ENCODE results near the gene KIAA0586. TPM values are rescaled to one million over a fixed set of nuclear protein-coding genes. Genes with fewer than 3 reads are reported as not detected.
"Not testable (repeated sequence)": the region's sequence is repeated elsewhere in the genome, so short reads cannot be mapped to it uniquely, and the experiment has no call there.

KIAA0586 gene
- total and polyA plus RNA-seq, 2 donors (not counting 3 experiments of a cell fraction or from before 2014, with no cell fraction given), result 7.4 to 25.9 TPM

- Histone ChIP-seq H4K20me1 (replicated peaks; ENCODE audit: control insufficient read depth, extremely low read depth, insufficient read depth, low read length) (no peaks in the 10 kb centered on the region), H3K27ac (ENCODE audit: insufficient read depth, low read depth, low read length) (no peak overlapping the region), H3K4me3 (replicated peaks in 1 of 3; ENCODE audit: insufficient read depth in 1 of 3, low read depth in 1 of 3, low read length in 3 of 3) (no peak overlapping the region), H3K4me1 (ENCODE audit: control insufficient read depth, extremely low read depth, insufficient read depth, low read length) (no peaks in the 10 kb centered on the region), H3K9ac (replicated peaks; ENCODE audit: extremely low read depth, insufficient read depth, low read length) (no peak overlapping the region), H3K4me2 (ENCODE audit: insufficient read depth, low read length) (no peak overlapping the region), H3K9me1 (replicated peaks; ENCODE audit: control insufficient read depth, extremely low read depth, insufficient read depth, low read length) (no peaks in the 10 kb centered on the region), H2AFZ (ENCODE audit: low read depth, low read length) (no peak overlapping the region), H3K79me2 (ENCODE audit: control insufficient read depth, insufficient read depth, low read length) (peaks cover 36% of the 10 kb centered on the region), H3K27me3 (ENCODE audit: control insufficient read depth in 2 of 2, insufficient read depth in 2 of 2, low read length in 2 of 2) (no peaks in the 10 kb centered on the region), H3K36me3 (ENCODE audit: control insufficient read depth in 2 of 2, extremely low read depth in 1 of 2, insufficient read depth in 2 of 2, low read length in 2 of 2) (peaks cover 10 to 16% of the 10 kb centered on the region in 2 experiments), H3K9me3 (replicated peaks; ENCODE audit: control insufficient read depth, insufficient read depth, low read length) (no peaks in the 10 kb centered on the region)
- FAIRE-seq (no peak), DNase-seq (ENCODE audit: low read depth, low spot score) (no peak)
- CTCF ChIA-PET, result no interaction called here
- TF ChIP-seq MYC (IDR thresholded peaks at IDR 0.05; ENCODE audit: low read depth, low read length), result no peak
- dilution Hi-C loops (cut with MboI; ENCODE audit: extremely low pct_ligation_motif_present, low sequenced_read_pairs), result no loop called here
- no TSS peak for BruUV-seq (replicated peaks)
- intact Hi-C loops (cut with micrococcal nuclease), result no loop called here
- POLR2A ChIA-PET, result no interaction called here
Measured at GRCh38 chr14:58414845-58415244, 12.7 kb upstream of the KIAA0586 start.

- Histone ChIP-seq H3K79me2 (ENCODE audit: control insufficient read depth, insufficient read depth, low read length) (peaks cover 40% of the 10 kb centered on the region), H3K9me3 (replicated peaks; ENCODE audit: control insufficient read depth, insufficient read depth, low read length) (no peaks in the 10 kb centered on the region), H3K4me2 (ENCODE audit: insufficient read depth, low read length) (no peak overlapping the region), H3K36me3 (ENCODE audit: control insufficient read depth in 2 of 2, extremely low read depth in 1 of 2, insufficient read depth in 2 of 2, low read length in 2 of 2) (peaks cover 2 to 12% of the 10 kb centered on the region in 2 experiments), H3K4me1 (ENCODE audit: control insufficient read depth, extremely low read depth, insufficient read depth, low read length) (no peaks in the 10 kb centered on the region), H3K9ac (replicated peaks; ENCODE audit: extremely low read depth, insufficient read depth, low read length) (no peak overlapping the region), H3K4me3 (replicated peaks in 1 of 3; ENCODE audit: insufficient read depth in 1 of 3, low read depth in 1 of 3, low read length in 3 of 3) (no peak overlapping the region), H4K20me1 (replicated peaks; ENCODE audit: control insufficient read depth, extremely low read depth, insufficient read depth, low read length) (no peaks in the 10 kb centered on the region), H3K9me1 (replicated peaks; ENCODE audit: control insufficient read depth, extremely low read depth, insufficient read depth, low read length) (no peaks in the 10 kb centered on the region), H3K27ac (ENCODE audit: insufficient read depth, low read depth, low read length) (no peak overlapping the region), H3K27me3 (ENCODE audit: control insufficient read depth in 2 of 2, insufficient read depth in 2 of 2, low read length in 2 of 2) (no peaks in the 10 kb centered on the region), H2AFZ (ENCODE audit: low read depth, low read length) (no peak overlapping the region)
- TF ChIP-seq CTCF (IDR thresholded peaks at IDR 0.05; ENCODE audit: extremely low read depth in 1 of 2, insufficient read depth in 1 of 2, low read depth in 1 of 2, low read length in 2 of 2), result no peak
- TF ChIP-seq POLR2A (IDR thresholded peaks at IDR 0.05; ENCODE audit: low read depth, low read length), result no peak
- BruUV-seq (replicated peaks), result no TSS peak
- ChIA-PET CTCF (no interaction called here), POLR2A (no interaction called here)
- DNase-seq (ENCODE audit: low read depth, low spot score), result no peak
- intact Hi-C loops (cut with micrococcal nuclease) (no loop called here), dilution Hi-C loops (cut with MboI; ENCODE audit: extremely low pct_ligation_motif_present, low sequenced_read_pairs) (no loop called here)
- FAIRE-seq, result no peak
Measured at GRCh38 chr14:58415636-58416547, 11.6 kb upstream of the KIAA0586 start.

- dilution Hi-C loops (cut with MboI; ENCODE audit: extremely low pct_ligation_motif_present, low sequenced_read_pairs); H3K4me3 ChIP-seq (replicated peaks in 1 of 3; ENCODE audit: insufficient read depth in 1 of 3, low read depth in 1 of 3, low read length in 3 of 3); H4K20me1 ChIP-seq (replicated peaks; ENCODE audit: control insufficient read depth, extremely low read depth, insufficient read depth, low read length); H3K9me1 ChIP-seq (replicated peaks; ENCODE audit: control insufficient read depth, extremely low read depth, insufficient read depth, low read length); intact Hi-C loops (cut with micrococcal nuclease); H3K27me3 ChIP-seq (ENCODE audit: control insufficient read depth in 2 of 2, insufficient read depth in 2 of 2, low read length in 2 of 2); FAIRE-seq; H3K9me3 ChIP-seq (replicated peaks; ENCODE audit: control insufficient read depth, insufficient read depth, low read length); H3K9ac ChIP-seq (replicated peaks; ENCODE audit: extremely low read depth, insufficient read depth, low read length); H3K4me1 ChIP-seq (ENCODE audit: control insufficient read depth, extremely low read depth, insufficient read depth, low read length); POLR2A ChIA-PET; CTCF ChIA-PET; DNase-seq (ENCODE audit: low read depth, low spot score); H3K27ac ChIP-seq (ENCODE audit: insufficient read depth, low read depth, low read length); BruUV-seq (replicated peaks); H3K4me2 ChIP-seq (ENCODE audit: insufficient read depth, low read length); H2AFZ ChIP-seq (ENCODE audit: low read depth, low read length): not testable (repeated sequence)
- peaks cover 44% of the 10 kb centered on the region for H3K79me2 ChIP-seq (ENCODE audit: control insufficient read depth, insufficient read depth, low read length)
- H3K36me3 ChIP-seq (ENCODE audit: control insufficient read depth in 2 of 2, extremely low read depth in 1 of 2, insufficient read depth in 2 of 2, low read length in 2 of 2), result peaks cover 2 to 16% of the 10 kb centered on the region in 2 experiments
Measured at GRCh38 chr14:58416934-58417333, 10.6 kb upstream of the KIAA0586 start.
